Liver (tissue), 3 donors: ENCODE data around the gene PALS2.

ENCODE experiments used
- GABPA ChIP-seq, 2 donors: IDR thresholded peaks in 1 of 2; conservative IDR thresholded peaks in 1 of 2; 2 replicates each; pipeline ENCODE4 v1.6.1; 2016; ENCODE audit warnings: antibody characterized with exemption in 2 of 2, mild to moderate bottlenecking in 1 of 2, moderate library complexity in 1 of 2
- RAD21 ChIP-seq, 2 donors: IDR thresholded peaks; 2 replicates each; pipeline ENCODE4 v1.6.1; 2016; ENCODE audit warnings: antibody characterized with exemption in 2 of 2, mild to moderate bottlenecking in 2 of 2
- RXRA ChIP-seq, 2 donors: IDR thresholded peaks; 2 replicates each; pipeline ENCODE4 v1.6.1; 2017 to 2018; ENCODE audit warnings: antibody characterized with exemption in 2 of 2, mild to moderate bottlenecking in 1 of 2
- TAF1 ChIP-seq: conservative IDR thresholded peaks from 2 replicates; pipeline ENCODE4 v1.6.1; 2016; ENCODE audit warnings: antibody characterized with exemption, mild to moderate bottlenecking
- TF ChIP-seq, protein P1 (sequence below): fragments of 150-350 bp; IDR thresholded peaks from 2 replicates; pipeline ENCODE4 v1.5.1; 2017; ENCODE audit warnings: improper control_type of control experiment, low read depth, low read length; ENCODE audit not compliant: missing input control
- TF ChIP-seq, protein P2 (sequence below): IDR thresholded peaks from 2 replicates; pipeline ENCODE4 v1.6.1; 2016; ENCODE audit warnings: antibody characterized with exemption, mild to moderate bottlenecking
- TF ChIP-seq, protein P3 (sequence below): IDR thresholded peaks from 2 replicates; pipeline ENCODE4 v1.6.1; 2016; ENCODE audit warnings: antibody characterized with exemption
- TF ChIP-seq, protein P4 (sequence below): IDR thresholded peaks from 2 replicates; pipeline ENCODE4 v1.6.1; 2016; ENCODE audit warnings: antibody characterized with exemption
- donor health status: healthy.
- donor health status: healthy.

DNA sequence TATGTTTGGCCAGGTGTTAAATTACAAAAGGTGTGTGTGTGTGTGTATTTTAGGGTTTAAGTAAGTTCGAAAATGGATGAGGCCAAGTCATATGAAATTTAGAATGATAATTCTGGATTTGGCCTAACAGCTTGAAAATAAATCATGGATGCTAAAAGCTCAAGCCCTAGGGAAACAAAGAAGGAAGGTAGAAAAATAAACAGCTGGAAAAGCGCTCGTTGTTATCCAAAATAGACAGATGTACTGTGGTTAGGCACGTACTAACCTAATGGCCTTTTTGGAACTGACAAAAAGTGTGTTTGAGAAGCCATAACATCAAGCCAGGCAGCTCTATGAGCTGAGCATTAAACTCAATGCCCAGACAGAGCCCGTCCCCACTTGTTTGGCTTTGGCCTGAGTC is 17.5 kb upstream of the PALS2 start:
- TF ChIP-seq, protein P1, sequence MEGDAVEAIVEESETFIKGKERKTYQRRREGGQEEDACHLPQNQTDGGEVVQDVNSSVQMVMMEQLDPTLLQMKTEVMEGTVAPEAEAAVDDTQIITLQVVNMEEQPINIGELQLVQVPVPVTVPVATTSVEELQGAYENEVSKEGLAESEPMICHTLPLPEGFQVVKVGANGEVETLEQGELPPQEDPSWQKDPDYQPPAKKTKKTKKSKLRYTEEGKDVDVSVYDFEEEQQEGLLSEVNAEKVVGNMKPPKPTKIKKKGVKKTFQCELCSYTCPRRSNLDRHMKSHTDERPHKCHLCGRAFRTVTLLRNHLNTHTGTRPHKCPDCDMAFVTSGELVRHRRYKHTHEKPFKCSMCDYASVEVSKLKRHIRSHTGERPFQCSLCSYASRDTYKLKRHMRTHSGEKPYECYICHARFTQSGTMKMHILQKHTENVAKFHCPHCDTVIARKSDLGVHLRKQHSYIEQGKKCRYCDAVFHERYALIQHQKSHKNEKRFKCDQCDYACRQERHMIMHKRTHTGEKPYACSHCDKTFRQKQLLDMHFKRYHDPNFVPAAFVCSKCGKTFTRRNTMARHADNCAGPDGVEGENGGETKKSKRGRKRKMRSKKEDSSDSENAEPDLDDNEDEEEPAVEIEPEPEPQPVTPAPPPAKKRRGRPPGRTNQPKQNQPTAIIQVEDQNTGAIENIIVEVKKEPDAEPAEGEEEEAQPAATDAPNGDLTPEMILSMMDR = no peak
- no peak for TF ChIP-seq GABPA (IDR thresholded peaks at IDR 0.05 in 1 of 2, conservative IDR thresholded peaks at IDR 0.05 in 1 of 2)
- TF ChIP-seq RXRA (IDR thresholded peaks at IDR 0.05) = no peak
- TF ChIP-seq, protein P2, sequence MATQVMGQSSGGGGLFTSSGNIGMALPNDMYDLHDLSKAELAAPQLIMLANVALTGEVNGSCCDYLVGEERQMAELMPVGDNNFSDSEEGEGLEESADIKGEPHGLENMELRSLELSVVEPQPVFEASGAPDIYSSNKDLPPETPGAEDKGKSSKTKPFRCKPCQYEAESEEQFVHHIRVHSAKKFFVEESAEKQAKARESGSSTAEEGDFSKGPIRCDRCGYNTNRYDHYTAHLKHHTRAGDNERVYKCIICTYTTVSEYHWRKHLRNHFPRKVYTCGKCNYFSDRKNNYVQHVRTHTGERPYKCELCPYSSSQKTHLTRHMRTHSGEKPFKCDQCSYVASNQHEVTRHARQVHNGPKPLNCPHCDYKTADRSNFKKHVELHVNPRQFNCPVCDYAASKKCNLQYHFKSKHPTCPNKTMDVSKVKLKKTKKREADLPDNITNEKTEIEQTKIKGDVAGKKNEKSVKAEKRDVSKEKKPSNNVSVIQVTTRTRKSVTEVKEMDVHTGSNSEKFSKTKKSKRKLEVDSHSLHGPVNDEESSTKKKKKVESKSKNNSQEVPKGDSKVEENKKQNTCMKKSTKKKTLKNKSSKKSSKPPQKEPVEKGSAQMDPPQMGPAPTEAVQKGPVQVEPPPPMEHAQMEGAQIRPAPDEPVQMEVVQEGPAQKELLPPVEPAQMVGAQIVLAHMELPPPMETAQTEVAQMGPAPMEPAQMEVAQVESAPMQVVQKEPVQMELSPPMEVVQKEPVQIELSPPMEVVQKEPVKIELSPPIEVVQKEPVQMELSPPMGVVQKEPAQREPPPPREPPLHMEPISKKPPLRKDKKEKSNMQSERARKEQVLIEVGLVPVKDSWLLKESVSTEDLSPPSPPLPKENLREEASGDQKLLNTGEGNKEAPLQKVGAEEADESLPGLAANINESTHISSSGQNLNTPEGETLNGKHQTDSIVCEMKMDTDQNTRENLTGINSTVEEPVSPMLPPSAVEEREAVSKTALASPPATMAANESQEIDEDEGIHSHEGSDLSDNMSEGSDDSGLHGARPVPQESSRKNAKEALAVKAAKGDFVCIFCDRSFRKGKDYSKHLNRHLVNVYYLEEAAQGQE = no peak
- TF ChIP-seq, protein P3, sequence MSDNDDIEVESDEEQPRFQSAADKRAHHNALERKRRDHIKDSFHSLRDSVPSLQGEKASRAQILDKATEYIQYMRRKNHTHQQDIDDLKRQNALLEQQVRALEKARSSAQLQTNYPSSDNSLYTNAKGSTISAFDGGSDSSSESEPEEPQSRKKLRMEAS = no peak
- TF ChIP-seq, protein P4, sequence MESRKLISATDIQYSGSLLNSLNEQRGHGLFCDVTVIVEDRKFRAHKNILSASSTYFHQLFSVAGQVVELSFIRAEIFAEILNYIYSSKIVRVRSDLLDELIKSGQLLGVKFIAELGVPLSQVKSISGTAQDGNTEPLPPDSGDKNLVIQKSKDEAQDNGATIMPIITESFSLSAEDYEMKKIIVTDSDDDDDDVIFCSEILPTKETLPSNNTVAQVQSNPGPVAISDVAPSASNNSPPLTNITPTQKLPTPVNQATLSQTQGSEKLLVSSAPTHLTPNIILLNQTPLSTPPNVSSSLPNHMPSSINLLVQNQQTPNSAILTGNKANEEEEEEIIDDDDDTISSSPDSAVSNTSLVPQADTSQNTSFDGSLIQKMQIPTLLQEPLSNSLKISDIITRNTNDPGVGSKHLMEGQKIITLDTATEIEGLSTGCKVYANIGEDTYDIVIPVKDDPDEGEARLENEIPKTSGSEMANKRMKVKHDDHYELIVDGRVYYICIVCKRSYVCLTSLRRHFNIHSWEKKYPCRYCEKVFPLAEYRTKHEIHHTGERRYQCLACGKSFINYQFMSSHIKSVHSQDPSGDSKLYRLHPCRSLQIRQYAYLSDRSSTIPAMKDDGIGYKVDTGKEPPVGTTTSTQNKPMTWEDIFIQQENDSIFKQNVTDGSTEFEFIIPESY = no peak
- no peak for TF ChIP-seq RAD21 (IDR thresholded peaks at IDR 0.05)
- no peak for TF ChIP-seq TAF1
